ENCODE measurements around the gene RASA2. TPM values are rescaled to one million over a fixed set of nuclear protein-coding genes. Genes with fewer than 3 reads are reported as not detected.

The RASA2 gene
- total and polyA plus RNA-seq, 9 of the 15 experiments (the other 6 are each of a cell fraction or from before 2014, with no cell fraction given), result 2.0 to 12.8 (median 9.5) TPM

DNA sequence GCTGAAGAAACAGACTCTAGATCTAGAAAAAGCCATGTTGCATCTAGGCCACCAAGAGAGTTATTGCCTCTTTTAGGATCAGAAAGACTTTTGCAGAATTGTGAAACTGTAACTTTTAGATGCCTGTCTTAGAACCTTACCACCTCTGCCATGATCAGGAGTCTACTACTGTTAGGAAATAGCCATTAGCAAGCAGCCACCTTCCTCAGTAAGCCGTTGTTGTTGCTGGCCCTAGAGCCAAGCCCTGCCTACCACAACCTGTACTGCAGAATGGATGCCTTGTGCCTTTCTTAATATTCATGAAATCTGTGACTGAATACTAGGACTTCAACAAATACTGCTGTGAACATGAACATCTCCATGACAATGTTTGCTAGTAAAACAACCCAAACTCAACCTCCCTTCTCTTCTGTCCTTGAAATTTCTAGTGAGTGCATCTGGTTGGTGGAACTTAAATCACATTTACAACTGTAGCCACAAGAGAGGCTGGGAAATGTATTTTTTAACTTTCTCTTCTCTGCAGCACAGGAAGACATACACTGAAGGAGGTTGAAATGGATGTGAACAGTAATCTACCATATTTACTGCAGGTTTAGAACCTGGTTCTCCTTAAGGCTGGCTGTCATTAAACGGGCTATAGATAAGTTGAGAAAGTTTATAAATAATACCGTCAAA is 20.7 kb downstream of the RASA2 start:
- H4K20me1 ChIP-seq (replicated peaks; ENCODE audit: control insufficient read depth, insufficient read depth, low read length), result no peaks in the 10 kb centered on the region
- DNase-seq (ENCODE audit: extremely low read depth in 1 of 4, low spot score in 3 of 4) (no peak), ATAC-seq (peak; percentile 50), FAIRE-seq (no peak)
- 58% methylated on average over 3 of the region's 3 CpGs for WGBS (ENCODE audit: insufficient coverage, low coverage, missing lambda C conversion rate)
- H2AFZ ChIP-seq (ENCODE audit: low read depth, low read length), result no peak overlapping the region
- no peaks in the 10 kb centered on the region for H3K9me3 ChIP-seq (replicated peaks; ENCODE audit: control insufficient read depth, insufficient read depth, low read depth, low read length)
- H3K4me1 ChIP-seq (replicated peaks in 1 of 2; ENCODE audit: control insufficient read depth in 2 of 2, insufficient read depth in 2 of 2, low read length in 2 of 2), result peaks cover 4 to 16% of the 10 kb centered on the region in 2 experiments; a peak in 4 of 5 replicates
- in situ Hi-C loops (cut with MboI), result no loop called here
- peaks cover 3% of the 10 kb centered on the region; the same call in 1 of the 3 replicates for H3K36me3 ChIP-seq (ENCODE audit: control insufficient read depth, insufficient read depth, low read length)
- H3K9me1 ChIP-seq (ENCODE audit: control insufficient read depth, insufficient read depth, low read length), result no peaks in the 10 kb centered on the region
- H3K79me2 ChIP-seq (ENCODE audit: control insufficient read depth, insufficient read depth, low read length), result peaks cover 61% of the 10 kb centered on the region
- H3K4me3 ChIP-seq, result no peak overlapping the region
- H3K27me3 ChIP-seq (ENCODE audit: control insufficient read depth in 2 of 2, insufficient read depth in 2 of 2, low read length in 2 of 2), result no peaks in the 10 kb centered on the region
- ChIA-PET CTCF (ENCODE audit: low intra/inter-chr PET ratio) (no interaction called here), POLR2A (no interaction called here)
- no peak overlapping the region for H3K9ac ChIP-seq (ENCODE audit: insufficient read depth in 1 of 2, low read depth in 2 of 2, low read length in 2 of 2)
- intact Hi-C loops (cut with micrococcal nuclease), result no loop called here
- no peak overlapping the region for H3K4me2 ChIP-seq (ENCODE audit: insufficient read depth, low read length)
- no peak overlapping the region for H3K27ac ChIP-seq (ENCODE audit: extremely low read depth, low read depth, low read length)
- BruUV-seq (replicated peaks), result no TSS peak
- TF ChIP-seq HDGF (IDR thresholded peaks at IDR 0.05), result no peak
- TF ChIP-seq KDM5B (IDR thresholded peaks at IDR 0.05; ENCODE audit: insufficient replicate concordance, low read depth, low read length), result no peak
- no peak for TF ChIP-seq MCM3 (IDR thresholded peaks at IDR 0.05)
- TF ChIP-seq NFATC3 (IDR thresholded peaks at IDR 0.05), result no peak
- TF ChIP-seq, protein P1, sequence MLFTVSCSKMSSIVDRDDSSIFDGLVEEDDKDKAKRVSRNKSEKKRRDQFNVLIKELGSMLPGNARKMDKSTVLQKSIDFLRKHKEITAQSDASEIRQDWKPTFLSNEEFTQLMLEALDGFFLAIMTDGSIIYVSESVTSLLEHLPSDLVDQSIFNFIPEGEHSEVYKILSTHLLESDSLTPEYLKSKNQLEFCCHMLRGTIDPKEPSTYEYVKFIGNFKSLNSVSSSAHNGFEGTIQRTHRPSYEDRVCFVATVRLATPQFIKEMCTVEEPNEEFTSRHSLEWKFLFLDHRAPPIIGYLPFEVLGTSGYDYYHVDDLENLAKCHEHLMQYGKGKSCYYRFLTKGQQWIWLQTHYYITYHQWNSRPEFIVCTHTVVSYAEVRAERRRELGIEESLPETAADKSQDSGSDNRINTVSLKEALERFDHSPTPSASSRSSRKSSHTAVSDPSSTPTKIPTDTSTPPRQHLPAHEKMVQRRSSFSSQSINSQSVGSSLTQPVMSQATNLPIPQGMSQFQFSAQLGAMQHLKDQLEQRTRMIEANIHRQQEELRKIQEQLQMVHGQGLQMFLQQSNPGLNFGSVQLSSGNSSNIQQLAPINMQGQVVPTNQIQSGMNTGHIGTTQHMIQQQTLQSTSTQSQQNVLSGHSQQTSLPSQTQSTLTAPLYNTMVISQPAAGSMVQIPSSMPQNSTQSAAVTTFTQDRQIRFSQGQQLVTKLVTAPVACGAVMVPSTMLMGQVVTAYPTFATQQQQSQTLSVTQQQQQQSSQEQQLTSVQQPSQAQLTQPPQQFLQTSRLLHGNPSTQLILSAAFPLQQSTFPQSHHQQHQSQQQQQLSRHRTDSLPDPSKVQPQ (CRISPR knock-in tag; IDR thresholded peaks at IDR 0.05; ENCODE audit: borderline replicate concordance), result no peak
- no peak for TF ChIP-seq HDAC2 (IDR thresholded peaks at IDR 0.05)
- no peak for TF ChIP-seq ZKSCAN3 (CRISPR knock-in tag; IDR thresholded peaks at IDR 0.05)
- no peak for TF ChIP-seq SREBF1 (IDR thresholded peaks at IDR 0.05; ENCODE audit: borderline replicate concordance, low read depth, low read length)
- TF ChIP-seq, protein P2, sequence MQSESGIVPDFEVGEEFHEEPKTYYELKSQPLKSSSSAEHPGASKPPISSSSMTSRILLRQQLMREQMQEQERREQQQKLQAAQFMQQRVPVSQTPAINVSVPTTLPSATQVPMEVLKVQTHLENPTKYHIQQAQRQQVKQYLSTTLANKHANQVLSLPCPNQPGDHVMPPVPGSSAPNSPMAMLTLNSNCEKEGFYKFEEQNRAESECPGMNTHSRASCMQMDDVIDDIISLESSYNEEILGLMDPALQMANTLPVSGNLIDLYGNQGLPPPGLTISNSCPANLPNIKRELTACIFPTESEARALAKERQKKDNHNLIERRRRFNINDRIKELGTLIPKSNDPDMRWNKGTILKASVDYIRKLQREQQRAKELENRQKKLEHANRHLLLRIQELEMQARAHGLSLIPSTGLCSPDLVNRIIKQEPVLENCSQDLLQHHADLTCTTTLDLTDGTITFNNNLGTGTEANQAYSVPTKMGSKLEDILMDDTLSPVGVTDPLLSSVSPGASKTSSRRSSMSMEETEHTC (IDR thresholded peaks at IDR 0.05), result no peak

All from K562 (cell line).